Activated CD4-positive, alpha-beta T cell treated with anti-CD3 and anti-CD28 coated beads for 1 hour (primary cell): ENCODE measurements around the gene PAFAH1B2.
"Not testable (repeated sequence)": the region's sequence is repeated elsewhere in the genome, so short reads cannot be mapped to it uniquely, and the experiment has no call there.

Source experiments
- DNase-seq: peaks from one replicate; pipeline ENCODE4 v3.0.0-alpha.2; 2020

PAFAH1B2 gene

DNA sequence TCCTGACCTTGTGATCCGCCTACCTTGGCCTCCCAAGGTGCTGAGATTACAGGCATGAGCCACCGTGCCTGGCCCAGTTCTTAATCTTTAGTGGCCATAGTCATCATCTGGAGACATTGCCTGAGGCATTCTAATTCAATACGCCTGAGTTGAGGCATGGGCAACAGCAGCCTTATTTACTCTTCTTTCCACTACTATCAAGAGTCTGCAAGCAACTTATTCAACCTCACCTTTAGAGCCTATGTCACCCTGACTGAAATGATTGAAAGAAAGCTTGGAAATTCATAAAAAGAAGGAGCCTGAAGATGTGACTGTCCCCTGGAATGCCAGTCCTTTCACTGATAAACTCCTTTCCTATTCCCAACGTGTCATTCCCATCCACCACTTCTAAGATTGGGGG lies 15.8 kb upstream of the PAFAH1B2 start:
- no peak for DNase-seq

DNA sequence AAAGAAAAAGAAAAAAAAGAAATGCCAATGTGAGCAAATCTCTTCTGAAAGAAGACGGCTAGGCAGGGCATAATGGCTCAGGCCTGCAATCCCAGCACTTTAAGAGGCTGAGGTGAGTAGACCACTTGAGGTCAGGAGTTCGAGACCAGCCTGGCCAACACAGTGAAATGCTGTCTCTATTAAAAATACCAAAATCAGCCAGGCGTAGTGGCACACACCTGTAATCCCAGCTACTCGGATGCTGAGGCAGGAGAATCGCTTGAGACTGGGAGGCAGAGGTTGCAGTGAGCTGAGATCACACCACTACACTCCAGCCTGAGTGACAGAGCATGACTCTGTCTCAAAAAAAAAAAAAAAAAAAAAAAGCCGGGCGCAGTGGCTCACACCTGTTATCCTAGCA lies 13.7 kb upstream of the PAFAH1B2 start:
- DNase-seq: not testable (repeated sequence)

DNA sequence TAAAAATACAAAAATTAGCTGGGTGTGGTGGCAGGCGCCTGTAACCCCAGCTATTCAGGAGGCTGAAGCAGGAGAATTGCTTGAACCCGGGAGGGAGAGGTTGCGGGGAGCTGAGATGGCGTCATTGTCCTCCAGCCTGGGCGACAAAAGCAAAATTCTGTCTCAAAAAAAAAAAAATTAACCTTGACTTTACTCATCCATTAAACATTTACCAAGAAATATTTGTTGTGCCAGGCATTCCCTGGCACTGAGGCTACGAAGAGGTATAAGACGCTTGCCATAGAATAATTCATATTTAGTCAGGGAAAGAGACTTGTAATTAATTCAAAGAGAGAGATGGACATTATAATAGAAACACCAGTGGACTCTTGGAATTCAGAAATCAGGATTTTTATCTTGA lies 13.2 kb upstream of the PAFAH1B2 start:
- no peak for DNase-seq

DNA sequence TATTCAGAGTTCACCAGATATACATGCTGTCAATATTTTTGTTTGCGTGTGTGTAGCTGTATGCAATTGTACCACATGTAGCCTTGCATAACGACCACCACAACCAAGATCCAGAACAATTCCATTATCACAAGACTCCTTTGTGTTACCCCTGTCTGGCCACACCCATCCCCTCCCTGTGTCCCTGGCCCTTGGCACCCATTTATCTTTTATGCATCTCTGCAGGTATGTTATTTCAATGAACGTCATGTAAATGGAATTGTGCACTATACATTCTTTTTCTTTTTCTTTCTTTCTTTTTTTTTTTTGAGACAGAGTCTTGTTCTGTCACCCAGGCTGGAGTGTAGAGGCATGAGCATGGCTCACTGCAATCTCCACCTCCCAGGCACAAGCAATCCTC lies 9.7 kb upstream of the PAFAH1B2 start:
- no peak for DNase-seq

DNA sequence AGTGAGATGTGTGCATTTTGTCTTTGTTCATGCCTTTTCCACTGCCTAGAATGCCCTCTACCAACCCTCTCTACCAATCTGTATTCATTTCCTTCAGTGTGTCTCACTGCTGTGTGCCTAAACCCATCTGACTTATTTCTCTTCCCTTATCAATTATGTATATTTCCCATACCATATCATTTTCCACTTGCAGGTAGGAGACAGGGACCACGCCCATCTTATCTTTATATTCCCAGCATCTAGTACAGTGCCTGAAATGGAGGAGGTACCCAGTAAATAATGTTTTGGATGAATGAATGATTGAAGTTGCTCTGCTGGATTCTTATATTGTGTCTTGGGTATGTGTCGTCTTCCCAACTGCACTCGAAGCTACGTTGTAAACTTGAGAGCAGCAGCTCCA lies 9.1 kb upstream of the PAFAH1B2 start:
- DNase-seq: not testable (repeated sequence)

DNA sequence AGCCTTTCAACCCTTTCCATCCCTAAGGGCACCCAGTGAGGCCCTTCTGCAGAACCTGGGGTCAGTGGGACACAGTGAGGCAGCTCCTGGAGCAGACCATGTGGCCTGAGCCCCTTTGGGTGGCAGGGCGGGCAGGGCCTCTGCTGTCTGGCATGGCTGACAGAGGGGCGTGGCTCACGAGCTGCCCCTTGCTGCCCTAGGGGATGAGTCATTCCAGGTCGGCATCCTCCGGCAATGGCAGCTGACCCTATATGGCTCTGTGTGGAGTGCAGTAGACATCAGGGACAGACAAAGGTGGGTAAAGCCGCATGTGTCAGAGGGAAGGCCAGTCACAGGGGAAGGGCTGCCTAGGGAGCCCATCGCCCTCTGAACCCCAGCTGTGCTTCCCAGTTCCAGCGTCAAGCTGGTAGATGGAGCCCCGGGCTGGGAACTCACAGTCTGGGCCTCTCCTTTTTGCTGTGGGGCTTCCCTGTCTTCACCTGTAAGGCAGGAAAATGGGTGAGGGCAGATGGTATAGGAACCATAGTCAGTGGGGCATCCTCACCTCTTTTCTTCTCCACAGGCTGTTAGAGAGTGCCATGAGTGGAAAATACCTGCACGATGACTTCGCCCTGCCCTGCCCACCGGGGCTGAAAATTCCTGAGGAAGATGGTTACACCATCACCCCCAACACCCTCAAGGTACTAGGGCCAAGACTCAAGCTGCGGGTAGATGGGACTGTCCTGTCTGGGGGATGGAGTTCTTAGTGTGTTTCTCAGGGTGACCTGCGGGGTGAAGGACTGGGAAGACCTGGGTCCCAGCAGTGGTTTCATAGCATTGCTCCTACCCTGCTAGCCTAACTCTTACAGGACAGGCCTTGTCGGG lies 6.6 kb upstream of the PAFAH1B2 start:
- DNase-seq: not testable (repeated sequence)

DNA sequence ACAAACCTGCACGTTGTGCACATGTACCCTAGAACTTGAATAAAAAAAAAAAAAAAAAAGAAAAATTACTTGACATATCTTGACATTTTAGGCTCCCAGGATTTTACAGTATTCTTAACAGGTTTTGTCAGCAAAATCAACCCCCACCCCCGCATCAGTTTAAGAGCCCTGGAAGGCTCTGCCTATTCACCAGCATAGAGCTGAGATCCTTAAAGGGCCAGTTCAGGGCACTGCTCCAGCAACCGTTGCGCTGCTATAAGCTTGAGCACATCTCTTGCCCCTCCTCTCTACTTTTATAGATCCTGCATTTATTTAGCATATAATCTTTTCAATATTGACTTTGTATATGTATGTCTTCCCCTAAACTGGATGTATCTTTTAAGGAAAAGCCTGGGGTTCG lies 697 bp upstream of the PAFAH1B2 start:
- DNase-seq: no peak

DNA sequence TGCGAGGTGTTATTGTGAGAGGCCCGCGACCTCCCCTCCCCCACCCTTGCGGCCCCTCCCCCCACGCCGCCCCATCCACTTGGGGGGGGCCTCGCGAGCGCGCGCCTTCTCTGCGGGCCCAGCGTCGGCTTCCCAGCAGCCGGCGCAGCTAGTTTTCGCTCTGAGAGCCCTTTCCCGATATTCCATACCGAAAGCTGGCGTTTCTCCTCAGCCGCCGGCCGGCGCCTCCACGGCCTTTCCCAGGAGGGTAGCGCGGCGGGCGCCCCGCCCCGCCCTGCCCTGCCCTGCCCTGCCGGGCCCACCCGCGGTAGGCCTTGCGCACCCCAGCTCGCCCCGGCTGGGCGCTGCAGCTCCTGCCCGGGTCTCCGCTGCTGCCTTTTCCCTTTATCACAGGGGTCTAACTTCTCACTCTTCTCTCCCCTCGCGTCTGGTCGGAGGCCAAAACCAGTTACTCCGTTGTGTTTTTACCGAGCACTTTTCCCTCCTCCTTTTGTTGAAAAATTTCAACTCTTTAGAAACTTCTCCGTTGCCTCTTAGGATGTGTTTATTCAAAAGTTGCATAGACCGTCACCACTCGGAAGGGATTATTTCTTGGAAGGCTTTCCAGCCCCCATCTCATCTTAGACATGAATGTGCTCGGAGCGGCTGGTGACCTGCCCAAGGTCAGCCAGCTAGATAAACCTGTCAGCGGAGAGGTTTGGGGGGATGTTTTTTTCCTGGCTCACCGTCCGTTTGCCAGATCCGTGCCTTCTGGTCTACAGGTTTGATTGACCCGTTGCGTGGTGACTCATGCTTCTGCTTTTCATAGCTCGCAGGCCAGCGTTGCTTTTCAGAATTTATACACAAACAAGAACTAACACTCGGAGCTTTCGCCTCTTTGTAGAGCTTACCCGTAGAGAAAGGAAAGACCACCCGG lies 648 bp downstream of the PAFAH1B2 start:
- DNase-seq: peak; percentile 8

DNA sequence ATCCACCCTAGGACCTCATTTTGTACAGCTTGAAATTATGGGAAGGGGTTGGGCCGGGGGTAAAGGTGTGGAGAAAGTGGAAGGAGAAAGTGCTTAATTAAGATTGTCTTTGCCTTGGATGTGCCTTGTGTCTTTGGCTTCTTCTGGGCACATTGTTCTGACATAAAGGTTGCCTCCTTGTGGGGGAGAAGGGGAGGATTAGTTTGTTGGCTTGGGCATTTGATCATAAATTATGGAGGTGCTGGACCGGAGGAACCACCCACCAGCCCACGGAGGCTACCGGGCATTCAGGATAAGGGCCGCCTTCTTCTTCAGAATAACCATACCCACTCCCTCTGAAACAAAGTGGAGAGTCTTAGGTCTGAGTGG lies 1.3 kb downstream of the PAFAH1B2 start:
- DNase-seq: no peak

DNA sequence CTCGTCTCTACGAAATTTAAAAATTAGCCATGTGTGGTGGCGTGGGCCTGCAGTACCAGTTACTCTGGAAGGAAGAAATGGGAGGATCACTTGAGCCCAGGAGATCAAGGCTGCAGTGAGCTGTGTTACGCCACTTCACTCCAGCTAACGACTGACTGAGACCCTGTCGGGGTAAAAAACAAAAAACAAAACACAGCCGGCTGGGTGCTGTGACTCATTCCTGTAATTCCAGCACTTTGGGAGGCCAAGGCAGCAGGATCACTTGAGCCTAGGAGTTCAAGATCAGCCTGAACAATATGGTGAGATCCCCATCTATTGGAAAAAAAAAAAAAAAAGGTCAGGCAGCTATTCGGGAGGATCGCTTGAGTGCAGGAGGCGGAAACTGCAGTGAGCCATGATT lies 2.4 kb downstream of the PAFAH1B2 start:
- no peak for DNase-seq

DNA sequence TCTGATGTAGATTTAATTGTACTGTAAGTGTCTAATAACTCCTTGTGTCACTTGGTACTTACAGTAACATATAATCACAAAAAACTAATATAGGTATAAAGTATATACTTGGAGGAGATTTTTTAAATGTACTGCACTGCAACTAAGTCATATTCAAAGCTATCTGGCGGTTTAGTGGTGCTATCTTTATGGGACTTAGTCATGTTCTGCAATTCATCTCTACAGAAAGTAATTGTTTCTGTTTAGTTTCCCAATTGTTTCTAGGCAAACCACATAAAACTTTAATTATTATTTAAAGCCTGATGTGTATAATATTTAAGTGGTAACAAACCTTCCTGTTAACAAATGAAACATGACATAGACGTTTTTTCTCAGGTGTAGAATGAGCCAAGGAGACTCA lies 8.0 kb downstream of the PAFAH1B2 start:
- no peak for DNase-seq

DNA sequence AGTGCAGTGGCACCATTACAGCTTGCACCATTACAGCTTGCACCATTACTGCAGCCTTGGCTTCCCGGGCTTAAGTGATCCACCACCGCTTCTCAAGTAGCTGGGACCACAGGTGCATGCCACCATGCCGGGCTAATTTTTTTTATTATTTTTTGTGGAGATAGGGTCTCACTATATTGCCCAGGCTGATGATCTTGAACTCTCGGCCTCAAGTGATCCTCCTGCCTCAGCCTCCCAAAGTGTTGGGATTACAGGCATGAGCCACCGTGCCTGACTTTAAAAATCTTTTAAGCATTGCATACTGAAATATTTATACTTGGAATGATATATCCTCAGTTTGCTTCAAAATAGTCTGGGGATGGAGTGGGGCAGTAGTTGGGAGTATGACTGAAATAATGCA lies 10.4 kb downstream of the PAFAH1B2 start:
- DNase-seq: no peak

DNA sequence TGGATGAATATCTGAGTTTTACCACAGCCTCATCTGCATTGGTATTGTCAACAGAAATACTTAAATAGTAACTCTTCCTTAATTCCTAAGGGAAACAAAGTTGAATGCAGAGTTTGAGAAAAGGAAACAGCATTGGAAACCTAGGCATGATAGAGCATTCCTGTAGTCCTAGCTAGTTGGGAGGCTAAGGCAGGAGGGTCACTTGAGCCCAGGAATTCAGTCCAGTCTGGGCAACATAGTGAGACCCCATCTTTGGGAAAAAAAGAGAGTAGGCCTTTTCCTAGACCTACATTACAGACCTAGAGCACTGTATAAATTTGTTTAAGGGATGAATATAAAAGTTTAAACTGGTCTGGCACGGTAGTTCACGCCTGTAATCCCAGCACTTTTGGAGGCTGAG lies 13.4 kb downstream of the PAFAH1B2 start:
- DNase-seq: no peak

DNA sequence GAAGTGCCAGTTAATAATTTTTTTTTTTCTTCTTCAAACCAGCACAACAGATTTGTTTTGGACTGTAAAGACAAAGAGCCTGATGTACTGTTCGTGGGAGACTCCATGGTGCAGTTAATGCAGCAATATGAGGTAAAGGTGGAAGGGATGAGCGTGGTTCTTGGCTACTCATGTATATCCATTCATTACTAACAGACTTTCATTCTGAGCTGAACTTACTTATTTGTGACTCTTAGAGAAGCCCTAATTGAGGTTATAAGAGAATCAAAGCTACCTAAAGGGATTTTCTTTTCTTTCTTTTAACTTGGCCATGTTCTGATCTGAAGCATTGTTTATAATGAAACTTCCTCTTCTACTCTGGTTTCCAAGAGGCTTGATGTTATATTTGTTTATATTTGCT lies 15.8 kb downstream of the PAFAH1B2 start:
- no peak for DNase-seq

DNA sequence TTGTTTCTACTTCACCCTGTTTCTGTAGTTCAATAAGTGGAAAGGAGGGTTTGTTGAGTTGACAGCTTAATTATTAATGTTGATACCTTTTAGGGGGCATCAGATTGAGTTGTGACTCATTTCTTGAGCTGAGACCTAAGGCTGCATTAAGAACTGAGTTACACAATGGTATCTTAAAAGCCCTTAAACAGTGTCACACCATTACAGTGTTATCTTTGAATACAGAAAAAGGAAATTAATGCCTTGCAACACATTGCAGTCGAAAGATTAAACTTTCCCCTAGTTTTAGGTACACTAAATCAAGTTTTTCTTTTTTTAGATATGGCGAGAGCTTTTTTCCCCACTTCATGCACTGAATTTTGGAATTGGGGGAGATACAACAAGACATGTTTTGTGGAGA lies 16.7 kb downstream of the PAFAH1B2 start:
- no peak for DNase-seq

DNA sequence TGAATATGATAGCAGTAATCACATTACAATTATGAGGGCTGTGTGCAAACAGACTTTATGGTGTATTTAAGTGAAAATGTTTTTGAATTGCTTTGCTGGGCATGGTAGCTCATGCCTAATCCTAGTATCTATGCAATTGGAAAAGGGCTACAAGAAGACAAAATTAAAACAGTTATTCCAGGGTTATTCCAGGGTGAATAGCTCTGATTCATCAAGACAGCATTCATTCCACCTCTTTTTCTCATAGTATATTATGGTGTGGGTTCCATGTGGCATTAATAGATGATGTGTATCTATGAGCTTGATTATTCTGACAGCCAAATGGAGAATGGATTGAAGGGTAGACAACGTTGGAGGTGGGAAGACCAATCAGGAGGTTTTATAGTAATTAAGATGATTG lies 22.4 kb downstream of the PAFAH1B2 start:
- DNase-seq: no peak

DNA sequence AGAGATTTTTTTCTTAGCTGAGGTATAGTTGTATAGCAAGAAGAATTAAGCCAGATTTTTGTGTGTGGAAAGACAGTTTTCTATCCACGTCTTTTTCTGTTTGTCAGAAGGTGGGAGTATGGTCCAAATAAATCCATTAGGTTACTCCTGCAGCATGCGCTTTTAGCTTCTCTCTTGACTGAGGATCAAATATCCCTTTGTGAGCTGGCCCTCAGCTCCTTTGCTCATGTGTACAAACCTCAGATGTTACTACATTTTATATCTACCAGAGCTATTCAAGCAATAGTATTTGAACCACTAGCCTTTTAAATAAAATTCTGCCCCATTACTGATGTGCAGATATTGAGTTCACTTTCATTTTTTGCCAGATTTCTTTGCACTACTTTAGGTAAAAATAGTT lies 25.6 kb downstream of the PAFAH1B2 start:
- DNase-seq: no peak

DNA sequence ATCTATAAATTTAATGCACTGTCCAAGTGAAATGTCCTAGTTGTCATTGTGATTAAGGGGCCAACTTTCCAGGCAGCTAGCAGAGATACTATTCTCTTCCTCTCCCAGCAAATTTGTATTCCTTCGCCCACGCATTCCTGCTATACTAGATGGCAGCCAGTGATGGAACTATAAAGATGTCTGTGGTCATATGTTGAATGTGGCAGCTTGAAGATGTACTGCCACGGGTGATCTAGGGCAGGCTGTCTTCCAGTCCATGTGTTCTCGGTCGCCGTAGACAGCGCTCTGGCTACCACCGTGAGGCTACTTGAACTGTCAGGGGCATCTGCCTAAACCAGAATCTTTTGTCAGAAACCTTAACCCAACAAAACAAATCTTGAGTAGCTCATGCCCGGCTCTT lies 26.1 kb downstream of the PAFAH1B2 start:
- DNase-seq: no peak

DNA sequence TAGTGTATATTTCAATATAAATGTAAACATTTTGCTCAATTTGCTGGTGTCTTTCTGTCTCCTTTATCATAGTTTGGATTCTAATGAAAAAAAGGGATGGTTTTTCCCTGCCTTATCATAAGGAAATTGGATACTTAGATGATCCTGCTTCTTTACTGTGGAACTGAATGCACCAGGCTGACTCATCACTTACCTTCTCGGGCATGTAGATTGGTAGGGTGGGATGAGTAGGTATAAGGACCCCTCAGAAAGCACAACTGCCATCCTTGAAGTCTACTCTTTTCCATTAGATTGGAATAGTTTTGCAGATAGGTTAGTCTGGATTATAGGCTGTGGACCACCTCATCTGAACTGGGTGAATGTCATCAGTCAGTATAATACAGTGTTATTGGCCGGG lies 26.9 kb downstream of the PAFAH1B2 start:
- no peak for DNase-seq

DNA sequence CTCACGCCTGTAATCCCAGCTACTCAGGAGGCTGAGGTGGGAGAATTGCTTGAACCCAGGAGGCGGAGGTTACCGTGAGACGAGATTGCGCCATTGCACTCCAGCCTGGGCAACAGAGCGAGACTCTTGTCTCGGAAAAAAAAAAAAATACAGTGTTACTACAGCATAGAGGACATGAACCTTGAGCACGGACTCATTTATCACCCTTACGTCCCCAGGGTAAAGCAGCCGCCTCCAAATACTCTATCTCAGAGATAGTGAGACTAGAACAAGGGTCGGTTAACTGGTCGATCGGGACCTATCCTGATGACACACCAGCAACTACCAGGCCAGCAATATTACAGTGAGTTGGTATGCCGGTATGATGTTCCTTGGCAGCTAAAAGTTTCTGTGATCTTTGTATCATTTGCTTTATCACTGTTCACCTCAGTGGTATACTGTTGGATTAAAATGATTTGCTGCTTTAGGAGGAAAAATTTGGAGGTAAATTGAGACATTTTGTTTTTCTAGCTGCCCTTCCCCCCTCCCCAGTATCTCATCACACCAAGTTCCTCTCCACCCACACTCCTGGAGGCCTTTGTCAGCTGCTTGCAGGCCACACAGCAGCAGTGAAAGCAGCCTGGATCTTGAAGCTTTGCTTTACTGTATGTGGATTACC lies 27.4 kb downstream of the PAFAH1B2 start:
- DNase-seq: no peak

DNA sequence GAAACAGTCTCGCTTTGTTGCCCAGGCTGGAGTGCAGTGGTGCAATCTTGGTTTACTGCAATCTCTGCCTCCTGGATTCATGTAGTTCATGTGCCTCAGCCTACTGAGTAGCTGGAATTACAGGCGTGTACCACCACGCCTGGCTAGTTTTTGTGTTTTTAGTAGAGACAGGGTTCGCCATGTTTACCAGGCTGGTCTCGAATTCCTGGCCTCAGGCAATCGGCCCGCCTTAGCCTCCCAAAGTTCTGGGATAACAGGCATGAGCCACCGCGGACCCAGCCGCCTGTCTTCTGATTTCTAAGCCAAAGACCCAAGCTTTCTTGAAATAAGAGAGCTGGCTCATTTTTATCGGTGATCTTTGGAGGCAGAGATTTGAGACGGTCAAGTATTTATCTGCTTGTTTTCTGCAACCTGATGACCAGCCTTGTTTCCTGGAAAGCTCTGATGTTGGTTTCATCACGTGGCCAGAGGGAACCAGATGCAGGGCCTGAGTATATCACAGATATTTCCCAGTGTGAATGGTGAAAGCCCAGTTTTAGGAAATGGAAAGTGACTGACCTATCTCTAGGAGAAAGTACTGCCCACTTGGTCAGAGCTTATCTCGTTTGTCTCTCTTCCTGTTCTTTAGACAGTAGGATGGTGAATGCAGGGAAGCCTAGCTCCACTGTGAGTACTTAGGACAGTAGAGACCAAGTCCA lies 28.8 kb downstream of the PAFAH1B2 start:
- no peak for DNase-seq

DNA sequence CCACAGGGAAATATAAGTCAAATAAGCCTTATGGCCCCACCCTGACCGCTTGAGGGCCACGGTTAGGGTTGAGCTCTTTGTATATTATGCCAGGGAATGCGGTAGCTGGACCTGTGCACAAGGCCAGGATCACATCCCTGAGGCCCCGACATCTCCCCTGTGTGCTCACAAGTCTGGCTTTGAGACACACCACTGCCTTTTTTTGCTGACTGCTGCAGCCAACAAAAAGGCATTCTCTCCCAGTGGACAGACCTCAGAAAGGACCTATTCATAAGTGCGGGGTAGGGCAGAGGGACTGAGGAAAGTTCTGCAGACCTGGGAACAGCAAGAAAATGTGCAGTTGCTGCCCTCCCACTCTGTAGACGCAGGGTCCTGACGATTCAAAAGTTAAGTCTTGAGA lies 31.0 kb downstream of the PAFAH1B2 start:
- no peak for DNase-seq

DNA sequence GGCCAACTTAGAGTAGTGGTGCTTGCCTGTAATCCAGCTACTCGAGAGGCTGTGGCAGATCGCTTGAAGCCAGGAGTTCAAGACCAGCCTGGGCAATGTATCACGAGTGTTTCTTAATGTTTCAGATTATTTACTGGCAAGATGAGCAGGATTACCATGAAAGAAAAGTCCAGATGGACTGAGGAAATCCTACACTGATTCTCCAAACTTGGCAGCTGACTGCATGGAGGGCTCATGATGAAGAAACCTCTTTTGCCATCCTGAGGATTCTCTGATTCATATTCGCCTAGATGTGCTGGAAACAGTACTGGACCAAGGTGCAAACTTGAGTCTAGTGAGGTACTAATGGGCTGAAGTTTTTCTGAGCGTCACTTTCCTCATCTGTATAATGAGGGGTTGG lies 31.7 kb downstream of the PAFAH1B2 start:
- no peak for DNase-seq
